Activated naive CD4-positive, alpha-beta T cell treated with Interleukin-2 at 50 U/mL for 16 hours (primary cell): ENCODE results near the gene INPP5D.
"Not testable (repeated sequence)": the region's sequence is repeated elsewhere in the genome, so short reads cannot be mapped to it uniquely, and the experiment has no call there.

Experiments
- DNase-seq: peaks from one replicate; pipeline ENCODE4 v3.0.0-alpha.2; 2020

Gene INPP5D

DNA sequence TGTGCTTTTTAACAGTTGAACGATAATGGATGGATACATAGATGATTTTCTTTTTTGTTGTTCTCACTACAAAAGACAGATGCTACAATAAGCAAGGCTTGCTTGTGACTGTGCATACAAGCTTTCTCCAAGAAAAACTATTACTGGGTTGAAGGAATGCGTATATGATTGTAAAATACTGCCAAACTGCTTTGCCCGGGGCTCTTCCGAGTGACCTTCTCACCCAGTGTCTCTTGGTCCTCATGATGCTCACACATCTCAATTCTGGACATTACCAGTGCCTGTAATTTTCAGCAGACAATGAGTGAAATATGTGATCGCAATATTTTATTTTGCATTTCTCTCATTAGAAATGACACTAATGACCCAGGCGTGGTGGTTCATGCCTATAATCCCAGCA is 35.9 kb downstream of the INPP5D start:
- no peak for DNase-seq

DNA sequence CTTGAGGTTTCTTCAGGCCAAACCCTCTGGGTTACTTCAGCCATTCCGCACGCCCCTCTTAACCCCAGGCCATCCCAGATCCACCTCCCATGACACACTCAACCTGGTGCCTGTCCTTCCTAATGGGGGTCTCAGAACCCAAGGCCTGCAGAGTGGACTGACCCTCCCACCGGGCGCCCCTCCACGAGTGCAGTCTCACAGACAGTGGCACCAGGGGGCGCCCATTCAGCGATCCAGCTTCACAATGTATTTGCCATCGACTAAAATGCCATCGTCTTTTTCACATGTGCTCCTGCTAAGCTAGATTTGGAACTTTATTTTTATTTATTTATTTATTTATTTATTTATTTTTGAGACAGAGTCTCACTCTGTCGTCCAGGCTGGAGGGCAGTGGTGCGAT is 38.5 kb downstream of the INPP5D start:
- no peak for DNase-seq

DNA sequence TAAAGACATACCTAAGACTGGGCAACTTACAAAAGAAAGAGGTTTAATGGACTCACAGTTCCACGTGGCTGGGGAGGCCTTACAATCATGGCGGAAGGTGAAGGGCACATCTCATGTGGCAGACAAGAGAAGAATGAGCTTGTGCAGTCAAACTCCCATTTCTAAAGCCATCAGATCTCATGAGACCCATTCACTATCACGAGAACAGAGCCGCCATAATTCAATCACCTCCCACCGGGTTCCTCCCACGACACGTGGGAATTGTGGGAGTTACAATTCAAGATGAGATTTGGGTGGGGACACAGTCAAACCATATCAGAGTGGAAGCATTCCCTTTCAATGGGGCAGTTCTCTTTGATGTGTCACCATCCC is 39.7 kb downstream of the INPP5D start:
- DNase-seq, result not testable (repeated sequence)

DNA sequence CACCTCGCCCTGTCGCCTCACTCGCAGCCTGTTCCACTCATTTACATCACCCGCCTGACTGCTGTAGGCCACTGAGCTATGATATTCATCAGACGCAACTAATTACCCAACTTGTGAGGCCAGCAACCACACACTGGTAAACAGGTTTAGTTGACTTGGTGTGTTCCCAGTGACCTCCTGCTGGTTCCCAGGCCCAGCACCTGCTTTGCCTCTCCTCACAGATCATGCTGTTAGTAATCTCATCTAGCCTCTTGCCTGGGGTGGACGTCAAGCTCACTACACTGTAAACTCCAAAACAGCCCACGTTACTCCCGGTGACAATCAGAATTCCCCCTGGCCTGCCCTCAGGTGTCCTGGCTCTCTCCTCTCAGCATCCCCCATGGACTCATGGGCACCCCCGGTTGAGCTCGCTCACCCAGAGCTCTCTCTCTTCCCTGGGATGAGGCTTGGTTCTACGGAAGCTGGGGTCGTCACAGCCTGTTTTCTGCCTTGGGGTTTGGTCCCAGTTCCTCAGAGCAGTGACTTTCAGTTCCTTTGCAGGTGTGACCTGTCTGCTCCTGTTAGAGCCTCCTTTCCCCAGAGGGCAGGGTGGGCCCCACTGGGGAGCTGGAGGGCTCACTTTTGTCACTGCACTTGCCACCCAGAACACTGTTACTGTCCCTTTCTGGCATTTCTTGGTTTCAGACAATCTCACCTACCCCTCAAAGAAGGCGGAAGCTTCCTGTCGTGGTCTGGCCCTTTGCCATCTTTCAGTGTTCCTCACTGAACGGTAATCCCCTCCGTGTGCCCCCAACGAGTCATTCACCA is 40.3 kb downstream of the INPP5D start:
- DNase-seq, result peak; percentile 70

DNA sequence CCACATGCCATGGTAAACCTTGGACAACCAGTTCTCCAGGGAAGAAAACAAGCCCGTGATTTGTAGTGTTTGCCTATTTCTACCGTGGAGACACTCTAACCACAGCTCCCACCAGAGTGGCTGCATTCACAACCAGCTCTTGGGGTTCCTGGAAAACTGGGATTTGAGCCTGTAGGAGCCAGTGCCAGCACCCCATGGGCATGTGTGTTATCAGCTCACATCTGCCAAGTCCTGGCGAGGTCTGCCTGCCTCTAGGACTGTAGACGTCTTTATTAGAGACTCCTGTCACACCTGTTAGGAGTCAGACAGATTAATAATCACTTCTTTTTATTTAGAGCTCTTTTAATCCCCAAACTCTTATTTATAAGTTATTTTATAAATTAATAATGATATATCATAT is 41.0 kb downstream of the INPP5D start:
- no peak for DNase-seq

DNA sequence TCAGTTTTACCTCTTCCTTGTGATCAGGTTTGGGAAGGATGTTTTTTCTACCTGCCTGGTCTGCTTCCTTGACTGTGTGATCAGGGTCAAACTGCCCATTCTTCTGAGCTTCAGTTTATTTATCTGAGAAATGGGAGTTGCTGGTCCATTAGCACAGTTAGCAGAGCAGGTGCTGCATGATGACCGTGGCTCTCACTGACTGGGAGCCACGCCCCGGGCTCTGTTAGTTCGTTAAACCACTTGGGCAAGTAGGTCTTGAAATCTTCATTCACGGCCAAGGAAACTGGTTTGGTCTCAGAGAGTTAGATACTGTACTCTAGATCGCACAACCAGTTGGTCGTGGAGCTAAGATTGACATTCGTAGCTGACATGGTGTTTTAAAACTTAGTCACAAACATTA is 41.7 kb downstream of the INPP5D start:
- no peak for DNase-seq

DNA sequence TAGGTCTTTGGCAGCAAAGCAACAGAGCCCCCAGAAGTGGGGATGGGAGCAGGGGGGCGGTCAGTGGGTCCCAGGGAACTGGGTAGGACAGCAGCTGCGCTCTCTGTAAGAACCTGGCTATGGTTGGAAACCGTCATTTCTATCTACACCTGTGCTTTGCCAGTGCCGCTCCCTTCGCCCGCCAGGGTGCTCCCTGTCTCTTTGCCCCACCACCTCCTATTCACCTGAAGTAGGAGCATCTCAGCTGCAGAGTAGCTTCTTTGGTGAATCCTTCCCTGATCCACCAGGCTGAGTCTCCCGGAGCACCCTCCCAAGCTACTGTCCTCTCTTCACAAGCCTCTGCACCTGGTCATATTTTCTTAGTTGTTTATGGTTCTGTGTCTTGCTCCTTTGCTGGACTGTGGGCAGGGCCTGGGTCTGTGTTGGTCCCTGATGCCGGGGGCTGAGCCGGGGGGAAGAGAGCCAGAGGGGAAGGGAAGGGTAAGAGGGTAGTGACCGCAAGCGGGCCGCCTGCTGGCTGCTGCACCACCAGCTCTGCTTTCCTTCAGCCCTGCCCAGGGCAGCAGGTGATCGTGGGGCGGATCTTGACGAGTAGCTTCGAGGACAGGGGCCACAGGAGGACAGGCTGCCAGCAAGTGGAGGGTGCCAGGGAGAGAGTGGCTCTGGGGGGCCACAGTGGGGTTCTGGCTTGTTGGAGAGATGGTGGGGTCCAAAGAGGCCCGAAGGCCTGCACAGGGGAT is 45.2 kb downstream of the INPP5D start:
- DNase-seq, result no peak

DNA sequence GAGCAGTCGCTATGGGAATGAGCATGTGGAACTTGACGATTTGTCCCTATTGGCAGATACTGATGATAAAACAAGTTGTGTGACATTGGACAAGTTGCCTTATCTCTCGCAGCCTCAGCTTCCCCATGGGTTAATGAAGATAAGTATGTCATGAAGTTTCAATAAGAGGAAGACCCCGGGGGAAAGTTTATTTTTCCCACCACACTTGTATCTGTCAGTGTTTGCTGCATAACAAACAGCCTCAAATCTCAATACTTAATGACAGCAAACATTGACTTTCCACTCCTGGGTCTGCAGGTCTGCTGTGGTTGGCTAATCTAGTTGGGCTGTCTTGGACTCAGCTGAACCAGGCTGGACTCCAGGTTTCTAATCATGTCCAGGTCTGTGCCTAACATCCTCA is 45.8 kb downstream of the INPP5D start:
- no peak for DNase-seq

DNA sequence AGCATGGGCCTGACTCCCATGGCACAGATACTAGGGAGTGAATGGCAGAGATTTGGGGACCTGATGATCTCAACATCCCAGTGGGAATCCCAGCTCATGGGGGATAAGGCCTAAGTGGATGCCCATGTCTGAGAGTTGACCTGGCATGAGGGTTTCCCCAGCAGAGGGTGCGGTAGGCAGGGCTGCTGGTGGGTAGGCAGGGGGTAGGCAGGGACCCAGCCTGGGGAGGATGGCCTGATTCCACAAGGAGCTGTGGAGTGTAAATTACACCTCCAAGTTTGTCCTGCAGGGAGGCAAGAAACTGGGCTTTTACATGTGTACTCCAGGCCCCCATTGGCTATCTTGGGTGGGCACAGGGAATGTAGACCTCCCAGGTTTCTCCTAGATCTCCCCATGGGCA is 46.9 kb downstream of the INPP5D start:
- DNase-seq, result no peak

DNA sequence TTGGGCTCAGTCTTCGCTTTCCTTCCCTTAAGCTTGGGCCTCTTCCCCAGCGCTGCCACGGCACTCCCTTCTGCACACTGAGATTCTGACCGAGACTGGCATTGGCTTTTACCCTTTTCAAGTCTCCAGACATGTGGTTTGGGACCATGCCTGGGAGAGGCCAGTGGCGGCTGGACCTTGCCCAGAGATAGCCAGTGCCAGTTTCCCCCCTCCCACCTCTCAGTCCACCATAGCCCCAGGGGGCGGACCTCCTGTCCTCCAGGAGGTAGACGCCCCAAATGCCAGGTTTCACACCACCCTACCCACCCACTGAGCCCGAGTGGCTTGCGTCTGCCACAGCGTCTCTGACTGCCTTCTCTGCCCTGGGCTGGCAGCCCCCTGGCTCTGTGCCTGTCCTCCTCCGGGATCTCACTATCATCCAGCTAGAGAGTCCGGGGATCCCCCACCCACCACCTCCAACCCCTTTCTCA is 47.7 kb downstream of the INPP5D start:
- DNase-seq, result no peak

DNA sequence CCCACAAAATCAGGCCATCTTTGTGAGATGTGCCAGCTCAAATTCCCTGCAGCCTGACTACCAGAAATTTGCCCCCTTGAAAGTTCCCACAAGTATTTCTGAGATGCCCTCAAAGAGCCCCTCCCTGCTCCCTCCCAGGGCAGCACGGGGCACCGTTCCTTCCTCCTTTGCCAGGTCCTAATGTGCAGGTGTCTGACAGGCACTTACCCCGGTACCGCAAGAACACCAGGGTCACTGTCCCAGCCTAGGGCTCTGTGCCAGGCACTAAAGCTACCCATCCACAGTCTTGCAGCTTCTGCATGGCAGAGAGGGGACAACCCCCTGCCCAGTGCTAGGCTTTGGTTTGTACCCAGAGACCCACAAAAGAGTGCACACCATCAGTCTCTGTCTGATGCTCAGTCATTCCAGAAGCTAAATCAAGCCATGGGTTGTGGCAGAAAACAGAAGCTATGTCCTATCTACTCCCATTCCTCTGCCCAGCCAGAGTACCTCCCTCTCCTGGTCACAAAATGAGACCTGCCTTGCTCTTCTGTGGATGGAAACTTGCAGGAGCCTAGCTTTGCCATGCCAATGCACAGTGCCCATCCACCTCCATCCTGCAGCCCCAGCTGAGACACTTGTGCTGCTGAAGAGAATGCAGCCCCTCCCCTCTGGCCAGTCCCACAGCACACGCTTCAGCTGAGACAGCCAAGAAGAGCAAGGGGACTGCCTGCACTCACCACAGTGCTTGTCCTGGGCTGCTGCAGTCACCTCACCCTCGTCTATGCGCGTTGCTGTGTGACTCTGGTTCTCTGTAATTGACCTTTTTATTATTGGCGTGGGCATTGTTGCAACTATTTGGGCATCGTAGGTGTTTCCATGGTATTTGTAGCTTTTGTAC is 48.7 kb downstream of the INPP5D start:
- no peak for DNase-seq

DNA sequence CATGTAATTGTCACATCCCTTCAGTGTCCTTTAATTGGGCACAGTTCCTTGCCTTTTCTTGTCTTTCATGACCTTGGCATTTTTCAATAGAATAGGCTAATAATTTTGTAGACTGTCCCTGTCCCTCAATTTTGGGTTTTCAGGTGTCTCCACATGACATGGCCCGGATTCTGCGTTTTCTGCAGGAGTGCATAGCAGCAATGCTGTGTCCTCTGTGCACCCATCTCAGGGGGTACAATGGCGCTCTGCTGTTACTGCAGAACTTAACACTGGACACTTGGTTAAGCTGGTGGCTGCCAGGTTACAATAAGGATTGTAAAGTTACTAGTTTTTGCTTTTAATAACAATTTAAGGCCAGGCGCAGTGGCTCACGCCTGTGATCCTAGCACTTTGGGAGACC is 51.3 kb downstream of the INPP5D start:
- DNase-seq, result no peak

DNA sequence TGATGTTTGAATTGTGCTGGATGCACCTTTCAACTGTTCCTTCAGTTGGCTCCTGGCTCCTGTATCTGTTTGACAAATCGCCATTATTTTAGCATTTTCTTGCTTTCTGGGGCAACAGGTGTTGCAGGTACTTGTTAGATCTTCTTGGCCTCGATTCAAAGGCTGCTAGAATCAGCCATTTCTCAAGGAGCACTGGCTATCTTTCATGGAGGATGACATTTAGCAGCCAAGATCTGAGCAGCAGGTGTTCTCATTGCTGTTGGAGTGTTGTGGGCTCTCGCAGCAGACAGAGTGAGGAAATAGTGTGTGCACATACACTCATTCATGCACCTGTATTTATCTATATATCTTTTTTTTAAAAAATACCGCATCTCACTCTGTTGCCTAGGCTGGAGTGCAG is 52.2 kb downstream of the INPP5D start:
- DNase-seq, result no peak

DNA sequence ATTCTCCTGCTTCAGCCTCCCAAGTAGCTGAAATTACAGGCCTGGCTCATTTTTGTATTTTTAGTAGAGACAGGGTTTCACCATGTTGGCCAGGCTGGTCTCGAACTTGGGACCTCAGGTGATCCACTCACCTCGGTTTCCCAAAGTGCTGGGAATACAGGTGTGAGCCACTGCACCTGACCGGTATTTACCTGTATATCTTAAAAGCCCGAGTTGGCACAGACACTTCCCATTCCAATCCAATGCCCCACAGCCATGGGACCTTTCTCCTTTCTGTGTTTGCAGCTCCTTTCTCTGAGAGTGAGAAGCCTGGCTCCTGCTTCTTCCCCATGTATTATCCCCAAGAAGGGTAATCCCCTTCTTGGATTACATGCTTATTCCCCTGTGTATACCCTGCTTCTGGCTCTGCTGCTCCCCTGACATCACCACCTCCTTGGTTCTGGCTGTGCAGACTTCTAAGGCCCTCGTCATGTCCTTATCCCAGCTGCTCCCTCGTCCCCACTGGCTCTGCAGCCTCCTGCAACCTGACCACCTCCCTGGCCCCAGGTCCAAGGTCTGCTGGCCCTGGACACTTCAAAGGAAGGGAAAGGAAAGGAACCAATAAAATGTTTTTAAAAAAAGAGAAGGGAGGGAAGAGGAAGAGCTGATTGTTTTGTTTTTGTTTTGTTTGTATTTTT is 52.8 kb downstream of the INPP5D start:
- DNase-seq, result no peak

DNA sequence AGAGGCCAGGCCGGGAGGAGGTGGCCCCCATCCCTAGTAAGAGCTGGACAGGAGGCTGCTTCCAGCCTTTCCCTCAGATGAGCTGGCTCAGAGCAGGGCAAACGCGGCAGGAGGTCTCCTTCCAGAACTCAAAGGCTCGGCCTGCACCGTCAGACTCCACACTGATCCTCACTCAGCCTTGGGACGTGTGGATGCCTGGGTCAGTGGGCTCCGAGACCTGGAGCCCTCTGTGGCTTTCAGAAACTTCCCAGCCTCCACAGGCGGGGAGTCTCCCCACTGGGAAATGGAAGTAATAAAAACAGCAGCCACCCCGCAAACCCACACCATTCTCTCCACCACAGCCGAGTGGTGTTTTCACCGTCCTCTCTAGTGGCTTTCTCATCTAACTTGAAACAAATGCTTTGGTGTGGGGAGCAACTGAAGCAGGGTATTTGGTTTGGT is 54.3 kb downstream of the INPP5D start:
- no peak for DNase-seq

DNA sequence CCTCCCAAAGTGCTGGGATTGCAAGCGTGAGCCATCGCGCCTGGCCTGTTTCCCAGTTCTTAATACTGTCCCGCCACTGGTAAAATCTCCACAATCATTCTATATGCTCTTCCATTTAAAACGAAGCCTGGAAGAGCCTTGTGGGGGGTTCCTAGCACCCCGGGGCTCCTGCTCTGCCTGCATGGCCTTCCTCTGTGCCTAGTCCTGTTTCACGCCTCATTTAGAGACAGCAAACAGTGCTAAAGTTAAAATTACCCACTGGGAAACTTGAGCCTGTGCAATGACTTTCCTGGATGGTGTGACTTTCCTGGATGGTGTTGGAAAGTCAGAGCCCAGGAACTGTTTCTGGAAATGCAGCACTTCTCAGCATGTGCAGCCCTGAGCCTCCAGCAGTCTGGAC is 55.0 kb downstream of the INPP5D start:
- no peak for DNase-seq

DNA sequence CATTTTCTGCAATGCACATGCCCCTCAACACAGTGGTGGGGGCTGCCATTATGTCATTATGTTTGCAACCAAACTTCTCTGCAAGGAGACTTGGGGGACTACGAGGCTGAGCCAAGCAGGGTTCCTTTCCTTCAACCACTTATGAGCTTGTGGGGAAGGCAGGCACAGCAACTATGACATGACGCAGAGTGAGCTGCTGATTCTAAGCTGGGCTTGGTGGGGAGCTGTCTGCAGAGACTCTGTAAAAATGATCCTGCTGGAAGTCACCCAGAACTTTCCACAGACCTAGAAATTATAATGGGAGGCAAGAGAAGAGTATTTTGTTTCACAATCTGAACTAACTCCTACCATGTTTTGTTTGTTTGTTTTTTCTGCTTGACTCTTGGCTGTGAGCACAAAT is 55.6 kb downstream of the INPP5D start:
- no peak for DNase-seq

DNA sequence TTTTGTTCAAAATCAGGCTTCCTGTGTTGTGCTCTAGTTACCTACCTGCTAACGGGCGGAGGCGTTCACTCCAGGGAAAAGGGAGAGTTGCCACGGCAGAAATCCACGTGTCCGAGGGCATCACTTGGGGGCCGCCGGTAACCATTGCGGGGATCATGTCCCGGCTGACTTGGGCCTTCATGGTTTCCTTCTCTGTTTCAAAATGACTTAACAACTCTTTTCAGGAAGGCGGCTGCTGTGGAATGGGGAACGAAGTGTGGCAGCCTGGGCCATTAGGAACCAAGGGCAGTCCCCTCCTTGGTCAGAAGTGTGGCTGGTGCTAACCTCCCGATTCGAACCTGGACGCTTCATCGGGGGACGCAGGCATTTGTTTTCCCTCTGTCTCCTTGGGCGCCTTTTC is 56.8 kb downstream of the INPP5D start:
- DNase-seq, result no peak

DNA sequence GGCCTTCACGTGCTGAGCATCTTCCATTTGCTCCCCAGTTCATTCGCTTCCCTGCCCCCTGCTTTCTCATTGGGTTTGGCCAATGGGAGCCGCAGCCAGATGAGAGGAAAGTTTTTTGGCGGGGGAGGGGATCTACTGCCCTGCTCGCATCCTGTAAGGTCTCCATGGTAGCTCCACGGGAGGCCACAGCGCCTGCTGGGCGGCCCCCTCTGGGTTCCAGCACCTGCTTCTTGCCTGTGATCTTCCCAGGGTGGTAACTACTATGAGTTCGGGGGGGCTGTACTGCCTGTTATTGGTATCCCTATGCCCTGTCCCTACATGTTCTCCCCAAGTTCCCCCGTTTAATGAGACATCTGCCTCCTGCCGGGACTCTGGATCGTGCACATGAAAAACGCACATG is 57.2 kb downstream of the INPP5D start:
- no peak for DNase-seq

DNA sequence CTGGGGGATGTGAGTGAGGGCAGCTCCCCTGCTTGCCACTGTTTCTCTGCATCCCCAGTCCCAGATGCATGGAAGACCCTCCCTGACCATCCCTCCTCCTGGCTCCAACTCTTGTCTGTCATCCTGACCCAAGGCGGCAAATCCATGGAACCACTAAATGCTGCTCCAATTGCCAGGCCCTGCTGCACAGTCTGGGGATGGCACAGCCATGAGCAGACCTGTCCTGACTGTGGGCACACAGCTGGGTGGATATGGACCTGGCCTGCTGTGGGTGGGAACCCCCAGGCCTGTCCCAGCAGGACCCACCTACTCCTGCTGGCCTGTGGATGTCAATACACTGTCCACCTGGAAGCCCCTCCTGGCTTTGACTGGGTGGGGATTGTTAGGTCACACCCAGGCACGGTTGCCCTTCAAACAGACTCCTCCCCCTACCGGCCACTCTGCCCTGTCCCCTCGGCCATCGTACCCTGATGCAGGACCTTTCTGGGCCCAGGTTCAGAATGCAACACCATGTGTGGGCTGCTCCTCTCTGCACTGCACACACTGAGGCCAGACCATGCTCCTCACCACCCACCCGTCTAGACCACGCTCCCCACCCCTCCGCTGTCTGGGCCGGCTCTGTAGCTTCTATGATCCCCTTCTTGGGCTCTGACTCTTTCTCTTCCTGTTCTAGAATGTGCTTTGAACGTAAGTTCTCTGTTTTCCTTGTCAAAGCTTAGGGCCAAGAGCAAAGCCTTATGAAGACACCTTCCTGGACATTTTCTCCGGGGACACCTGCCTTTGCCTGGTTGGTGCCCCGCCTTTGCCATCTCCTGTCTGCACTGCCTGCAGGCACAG is 57.9 kb downstream of the INPP5D start:
- no peak for DNase-seq

DNA sequence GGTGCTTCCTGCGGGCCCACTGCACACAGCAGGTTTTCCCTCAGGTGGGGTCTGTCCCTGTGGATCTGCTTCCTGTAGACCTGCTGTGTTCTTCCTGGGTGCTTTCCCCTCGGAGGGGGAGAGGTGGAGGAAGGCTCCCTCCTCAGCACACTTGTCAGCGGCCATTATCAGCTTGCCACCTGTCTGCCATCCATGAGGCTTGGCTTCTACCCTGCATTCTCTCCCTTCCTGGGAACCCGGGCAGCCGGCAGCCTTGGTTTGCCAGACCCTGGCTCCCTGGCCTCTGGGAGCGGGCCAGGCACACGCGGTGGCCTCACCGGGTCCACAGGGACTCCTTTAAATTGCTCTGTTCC is 58.5 kb downstream of the INPP5D start:
- no peak for DNase-seq

DNA sequence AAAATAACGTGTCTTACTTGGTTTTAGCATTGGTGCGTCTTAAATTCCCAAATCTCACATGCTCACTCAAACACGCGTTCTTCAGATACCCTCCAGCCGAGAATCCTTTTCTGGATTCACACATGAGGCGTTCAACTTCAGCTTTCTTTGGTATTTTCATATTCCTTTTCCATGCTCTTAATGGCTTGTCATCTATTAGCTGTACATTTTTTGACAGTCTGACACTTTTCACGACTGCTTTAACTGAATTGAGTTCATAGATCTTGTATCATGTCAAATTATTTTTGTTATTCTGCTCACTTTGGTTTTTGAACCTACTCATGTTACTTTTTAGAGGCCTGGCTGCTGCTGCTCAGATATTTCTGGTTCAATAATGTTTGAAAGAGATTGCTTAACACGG is 59.0 kb downstream of the INPP5D start:
- DNase-seq, result no peak
